Upper lobe of left lung (tissue), 6 donors: ENCODE data around the gene UBE2B. TPM values are rescaled to one million over a fixed set of nuclear protein-coding genes. Genes with fewer than 3 reads are reported as not detected.

Source experiments
- ATAC-seq, 2 donors: fragments of 200-7000 bp; cut with Tn5 transposase; one replicate each; pipeline ENCODE4 v1.9.1; 2022; ENCODE audit warnings: mild to moderate bottlenecking in 2 of 2, moderate library complexity in 2 of 2; ENCODE audit not compliant: low FRiP score in 2 of 2
- DNase-seq, 2 donors: peaks; one replicate each; pipeline ENCODE4 v3.0.0-alpha.2; 2019 to 2020
- H3K27ac ChIP-seq, 4 donors: fragments of 200-600 bp; sonication (generic); one replicate each; pipeline ENCODE4 v1.5.1; 2016 to 2019
- H3K27me3 ChIP-seq, 4 donors: fragments of 200-600 bp; sonication (generic); one replicate each; pipeline ENCODE4 v1.5.1; 2017 to 2019
- H3K36me3 ChIP-seq, 4 donors: fragments of 200-600 bp; sonication (generic); one replicate each; pipeline ENCODE4 v1.5.1; 2016 to 2019
- H3K4me1 ChIP-seq, 4 donors: fragments of 200-600 bp; sonication (generic); one replicate each; pipeline ENCODE4 v1.5.1; 2018 to 2019
- H3K4me3 ChIP-seq, 4 donors: fragments of 200-600 bp; sonication (generic); one replicate each; pipeline ENCODE4 v1.5.1; 2017 to 2019; ENCODE audit warnings: mild to moderate bottlenecking in 2 of 4, moderate library complexity in 1 of 4
- H3K9me3 ChIP-seq, 4 donors: fragments of 200-600 bp; sonication (generic); one replicate each; pipeline ENCODE4 v1.5.1; 2018 to 2019
- EP300 ChIP-seq, 4 donors: sonication (generic); formaldehyde crosslinking; IDR thresholded peaks; one replicate each; pipeline ENCODE4 v1.5.1; 2017; ENCODE audit warnings: antibody characterized with exemption in 4 of 4, control low read depth in 2 of 4
- POLR2A ChIP-seq, 4 donors: fragments of 450-650 bp; IDR thresholded peaks; one replicate each; pipeline ENCODE4 v1.5.1; 2016 to 2017; ENCODE audit warnings: antibody characterized with exemption in 4 of 4, mild to moderate bottlenecking in 2 of 4
- POLR2AphosphoS5 ChIP-seq, 2 donors: sonication (generic); formaldehyde crosslinking; IDR thresholded peaks; one replicate each; pipeline ENCODE4 v1.5.1; 2017; ENCODE audit warnings: antibody characterized with exemption in 2 of 2
- WGBS, 2 donors: methylation state at CpG; one replicate each; pipeline ENCODE4 v1.1.5; 2017 to 2018; 5-methylcytosine and 5-hydroxymethylcytosine counted together
- total RNA-seq, 6 donors: library from RNA; depleted of rRNA in 4 of 6; stranded (reverse); fragments of >200 nt in 4 of 6; gene quantifications; one replicate each; pipeline versions ENCODE4 v1.1.0 to v1.2.1, GENCODE V29; 2016 to 2021
- TF ChIP-seq, protein P1 (sequence below), 6 experiments: fragments of 450-650 bp in 4 of 6; fragments of 200-600 bp in 2 of 6; sonication (generic) in 2 of 6; IDR thresholded peaks; one replicate each; pipeline ENCODE4 v1.5.1; 2016 to 2019; ENCODE audit warnings: antibody characterized with exemption in 6 of 6
- donor health status: DM: no; HTN: no; CAD: no; lungs with moderate emphysema.
- donor health status: DM: no; HTN: yes; CAD: no; lungs with severe emphysema.

Gene UBE2B
- total RNA-seq, 6 donors from 2014 or later: 34.6 to 146 (median 70.7) TPM

DNA sequence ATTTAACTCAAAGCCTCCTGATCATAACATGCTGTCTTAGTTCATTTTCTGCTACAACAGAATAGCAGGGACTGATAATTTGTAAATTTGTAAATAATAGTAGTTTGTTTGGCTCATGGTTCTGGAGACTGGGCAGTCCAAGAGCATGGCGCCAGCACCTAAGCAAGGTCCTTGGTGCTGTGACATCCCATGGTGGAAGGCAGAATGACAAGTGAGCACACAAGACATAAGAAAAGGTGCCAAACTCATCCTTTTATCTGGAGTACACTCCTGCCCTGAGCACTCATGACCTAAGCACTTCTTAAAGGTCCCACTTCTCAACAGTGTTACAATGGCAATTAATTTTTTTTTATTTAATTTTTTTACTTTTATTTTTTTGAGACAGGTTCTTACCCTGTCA is 16.1 kb downstream of the UBE2B start:
- Histone ChIP-seq H3K27ac (no peak overlapping the region), H3K4me1 (no peaks in the 10 kb centered on the region), H3K9me3 (no peaks in the 10 kb centered on the region), H3K4me3 (no peak overlapping the region), H3K36me3 (peaks cover 40 to 97% (median 73%) of the 10 kb centered on the region in 4 donors), H3K27me3 (no peaks in the 10 kb centered on the region)
- TF ChIP-seq POLR2AphosphoS5 (IDR thresholded peaks at IDR 0.05) (no peak), EP300 (IDR thresholded peaks at IDR 0.05) (no peak), POLR2A (IDR thresholded peaks at IDR 0.05) (no peak)
- TF ChIP-seq, protein P1, sequence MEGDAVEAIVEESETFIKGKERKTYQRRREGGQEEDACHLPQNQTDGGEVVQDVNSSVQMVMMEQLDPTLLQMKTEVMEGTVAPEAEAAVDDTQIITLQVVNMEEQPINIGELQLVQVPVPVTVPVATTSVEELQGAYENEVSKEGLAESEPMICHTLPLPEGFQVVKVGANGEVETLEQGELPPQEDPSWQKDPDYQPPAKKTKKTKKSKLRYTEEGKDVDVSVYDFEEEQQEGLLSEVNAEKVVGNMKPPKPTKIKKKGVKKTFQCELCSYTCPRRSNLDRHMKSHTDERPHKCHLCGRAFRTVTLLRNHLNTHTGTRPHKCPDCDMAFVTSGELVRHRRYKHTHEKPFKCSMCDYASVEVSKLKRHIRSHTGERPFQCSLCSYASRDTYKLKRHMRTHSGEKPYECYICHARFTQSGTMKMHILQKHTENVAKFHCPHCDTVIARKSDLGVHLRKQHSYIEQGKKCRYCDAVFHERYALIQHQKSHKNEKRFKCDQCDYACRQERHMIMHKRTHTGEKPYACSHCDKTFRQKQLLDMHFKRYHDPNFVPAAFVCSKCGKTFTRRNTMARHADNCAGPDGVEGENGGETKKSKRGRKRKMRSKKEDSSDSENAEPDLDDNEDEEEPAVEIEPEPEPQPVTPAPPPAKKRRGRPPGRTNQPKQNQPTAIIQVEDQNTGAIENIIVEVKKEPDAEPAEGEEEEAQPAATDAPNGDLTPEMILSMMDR (IDR thresholded peaks at IDR 0.05): no peak
- DNase-seq (no peak), ATAC-seq (no peak)
- WGBS, 2 donors: 93 to 94% methylated on average over 1 of the region's 1 CpG

DNA sequence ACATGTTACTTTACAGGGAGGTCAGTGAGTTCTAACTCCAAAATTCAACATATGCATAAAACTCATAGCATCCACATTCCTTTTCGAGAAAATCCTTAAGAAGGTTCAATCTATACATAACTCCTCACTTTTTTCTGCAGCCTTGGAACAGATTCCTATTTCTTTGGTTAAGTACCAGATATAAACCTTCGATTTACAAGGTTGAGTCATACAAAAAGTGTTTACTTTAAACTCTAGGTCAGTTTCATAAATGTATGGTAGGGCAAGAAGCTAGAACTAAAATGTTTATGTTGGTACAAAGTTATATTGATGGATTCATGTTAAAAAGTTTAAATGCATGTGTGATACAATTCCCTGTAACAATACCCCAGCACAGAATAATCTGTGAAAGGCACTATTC is 20.9 kb downstream of the UBE2B start:
- no peaks in the 10 kb centered on the region for H3K27me3 ChIP-seq
- peaks cover 45 to 100% (median 70%) of the 10 kb centered on the region in 4 donors for H3K36me3 ChIP-seq
- no peak for DNase-seq
- no peaks in the 10 kb centered on the region for H3K9me3 ChIP-seq
- no peaks in the 10 kb centered on the region for H3K4me1 ChIP-seq
- TF ChIP-seq POLR2AphosphoS5 (IDR thresholded peaks at IDR 0.05) (no peak), POLR2A (IDR thresholded peaks at IDR 0.05) (no peak), EP300 (IDR thresholded peaks at IDR 0.05) (no peak)
- TF ChIP-seq, protein P1 (IDR thresholded peaks at IDR 0.05): no peak
- H3K4me3 ChIP-seq: no peak overlapping the region
- no peak overlapping the region for H3K27ac ChIP-seq
- no peak for ATAC-seq
- 83 to 88% methylated on average over 2 of the region's 2 CpGs for WGBS, 2 donors

DNA sequence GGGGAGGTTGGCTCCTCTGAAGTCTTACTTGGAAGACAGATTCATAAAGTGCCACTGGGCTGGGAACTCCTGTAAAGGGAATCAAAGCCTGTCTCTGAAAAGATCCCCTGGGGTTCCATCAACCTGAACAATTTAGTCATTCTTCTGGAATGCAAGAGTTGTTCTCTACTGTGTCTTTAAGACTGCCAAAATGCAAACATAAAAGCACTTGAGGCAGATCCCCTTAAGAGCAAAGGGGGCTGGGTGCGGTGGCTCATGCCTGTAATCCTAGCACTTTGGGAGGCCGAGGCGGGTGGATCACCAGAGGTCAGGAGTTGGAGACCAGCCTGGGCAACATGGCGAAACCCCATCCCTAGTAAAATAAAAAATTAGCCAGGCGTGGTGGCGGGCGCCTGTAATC is 23.6 kb downstream of the UBE2B start:
- no peak for ATAC-seq

DNA sequence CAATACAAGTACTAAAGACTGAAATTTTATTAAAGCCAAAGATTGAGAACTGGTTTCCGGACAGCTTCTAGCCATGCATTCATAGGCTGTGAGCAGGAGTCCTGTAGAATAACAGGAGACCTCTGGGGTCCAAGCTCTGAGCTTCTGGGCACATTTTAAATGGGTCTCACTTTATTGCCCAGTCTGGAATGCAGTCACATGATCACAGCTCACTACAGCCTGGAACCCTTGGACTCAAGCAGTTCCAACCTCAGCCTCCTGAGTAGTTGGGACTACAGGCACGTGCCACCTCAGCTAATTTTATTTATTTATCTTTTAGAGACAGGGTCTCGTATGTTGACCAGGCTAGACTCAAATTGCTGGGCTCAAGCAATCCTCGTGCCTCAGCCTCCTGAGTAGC is 24.9 kb downstream of the UBE2B start:
- H3K4me3 ChIP-seq: no peak overlapping the region
- H3K36me3 ChIP-seq: peaks cover 17 to 82% (median 47%) of the 10 kb centered on the region in 4 donors
- H3K27me3 ChIP-seq: no peaks in the 10 kb centered on the region
- TF ChIP-seq, protein P1 (IDR thresholded peaks at IDR 0.05): no peak
- no peak for TF ChIP-seq POLR2AphosphoS5 (IDR thresholded peaks at IDR 0.05)
- no peak for TF ChIP-seq EP300 (IDR thresholded peaks at IDR 0.05)
- H3K4me1 ChIP-seq: no peaks in the 10 kb centered on the region
- no peak for DNase-seq
- H3K9me3 ChIP-seq: no peaks in the 10 kb centered on the region
- H3K27ac ChIP-seq: no peak overlapping the region
- WGBS, 2 donors: 90 to 93% methylated on average over 4 of the region's 4 CpGs
- no peak for ATAC-seq

More for the DNA sequence above, 23.6 kb downstream of the UBE2B start:
- Histone ChIP-seq H3K27me3 (no peaks in the 10 kb centered on the region), H3K9me3 (no peaks in the 10 kb centered on the region), H3K27ac (no peak overlapping the region), H3K4me3 (no peak overlapping the region), H3K4me1 (no peaks in the 10 kb centered on the region), H3K36me3 (peaks cover 29 to 93% (median 57%) of the 10 kb centered on the region in 4 donors)
- TF ChIP-seq EP300 (IDR thresholded peaks at IDR 0.05): no peak
- TF ChIP-seq, protein P1 (IDR thresholded peaks at IDR 0.05): no peak
- TF ChIP-seq POLR2A (IDR thresholded peaks at IDR 0.05): no peak
- no peak for TF ChIP-seq POLR2AphosphoS5 (IDR thresholded peaks at IDR 0.05)
- DNase-seq: no peak
- 83 to 87% methylated on average over 7 of the region's 7 CpGs for WGBS, 2 donors

DNA sequence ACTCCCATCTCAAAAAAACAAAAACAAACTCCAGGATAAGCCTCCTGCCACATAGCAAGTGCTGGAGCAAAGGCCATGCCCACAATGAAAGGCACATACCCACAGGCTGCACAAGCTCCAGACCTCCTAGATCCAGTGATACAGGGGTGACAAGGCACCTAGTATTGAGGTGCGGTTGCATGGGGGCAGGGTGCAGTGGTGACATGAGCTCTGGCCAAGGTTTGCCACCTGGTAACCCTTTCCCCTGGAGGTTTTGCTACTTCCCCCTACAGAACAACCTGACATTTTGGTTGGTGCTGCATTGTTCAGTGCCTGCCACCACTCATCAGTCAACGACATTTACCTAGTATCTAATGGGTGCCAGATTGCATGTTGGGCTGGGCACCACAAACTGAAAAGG is 25.8 kb downstream of the UBE2B start:
- ATAC-seq (no peak), DNase-seq (no peak)
- no peak overlapping the region for H3K27ac ChIP-seq
- no peaks in the 10 kb centered on the region for H3K27me3 ChIP-seq
- no peaks in the 10 kb centered on the region for H3K4me1 ChIP-seq
- no peaks in the 10 kb centered on the region for H3K9me3 ChIP-seq
- H3K4me3 ChIP-seq: no peak overlapping the region
- TF ChIP-seq, protein P1 (IDR thresholded peaks at IDR 0.05): no peak
- TF ChIP-seq EP300 (IDR thresholded peaks at IDR 0.05) (no peak), POLR2A (IDR thresholded peaks at IDR 0.05) (no peak), POLR2AphosphoS5 (IDR thresholded peaks at IDR 0.05) (no peak)
- WGBS, 2 donors: 80 to 88% methylated on average over 1 to 2 of the region's 2 CpGs
- peaks cover 8 to 82% (median 38%) of the 10 kb centered on the region in 4 donors for H3K36me3 ChIP-seq
